ENCODE results near the gene MRPL14. TPM values are rescaled to one million over a fixed set of nuclear protein-coding genes. Genes with fewer than 3 reads are reported as not detected.
A peak's percentile ranks its signal among the peaks of the same experiment; 100 is the strongest.

Gene MRPL14
- total and polyA plus RNA-seq, 9 of the 15 experiments (the other 6 are each of a cell fraction or from before 2014, with no cell fraction given), result 126 to 424 (median 165) TPM

GRCh38 chr6:44126320-44127149 is 717 bp downstream of the MRPL14 start (continued):
- no peak for TF ChIP-seq ZBTB40 (IDR thresholded peaks at IDR 0.05)
- no peak for TF ChIP-seq ZBTB40 (CRISPR knock-in tag; IDR thresholded peaks at IDR 0.05)
- TF ChIP-seq CREB1 (IDR thresholded peaks at IDR 0.05), result no peak; the same call in 1 of the 2 replicates
- TF ChIP-seq CREB1 (CRISPR knock-in tag; IDR thresholded peaks at IDR 0.05), result peak; percentile 42
- TF ChIP-seq RREB1 (CRISPR knock-in tag; IDR thresholded peaks at IDR 0.05), result no peak
- TF ChIP-seq ZNF277 (CRISPR knock-in tag; IDR thresholded peaks at IDR 0.05; ENCODE audit: borderline replicate concordance), result peak; percentile 58; the same call in 1 of the 2 replicates
- peak in 1 of 3 experiments; percentile 13; a peak in 1 of 6 replicates for TF ChIP-seq CTCF (IDR thresholded peaks at IDR 0.05 in 2 of 3, conservative IDR thresholded peaks at IDR 0.05 in 1 of 3; ENCODE audit: insufficient read depth in 2 of 3, low read depth in 1 of 3, low read length in 3 of 3)

Data from K562 (cell line).